Liver (tissue), 9 donors: Measurements from ENCODE around the gene XRCC6. TPM values are rescaled to one million over a fixed set of nuclear protein-coding genes. Genes with fewer than 3 reads are reported as not detected.

ENCODE experiments used
- DNase-seq: peaks from one replicate; pipeline ENCODE4 v3.0.0-alpha.2; 2017; ENCODE audit warnings: low spot score
- H3K27ac ChIP-seq, 2 donors: one replicate each; pipeline ENCODE4 v1.7.0; 2013; ENCODE audit warnings: inconsistent platforms in 2 of 2, low read length in 2 of 2, control low read depth in 1 of 2, low read depth in 1 of 2, mild to moderate bottlenecking in 1 of 2
- H3K27me3 ChIP-seq, 4 donors: one replicate each; pipeline versions ENCODE4 v1.6.1 to v1.7.0; 2013; ENCODE audit warnings: low read length in 3 of 4, inconsistent platforms in 1 of 4, mild to moderate bottlenecking in 1 of 4, moderate library complexity in 1 of 4; ENCODE audit not compliant: control insufficient read depth in 4 of 4, insufficient read depth in 4 of 4
- H3K36me3 ChIP-seq, 4 donors: one replicate each; pipeline versions ENCODE4 v1.6.1 to v1.7.0; 2013; ENCODE audit warnings: low read length in 3 of 4, mild to moderate bottlenecking in 3 of 4, low read depth in 1 of 4, moderate library complexity in 1 of 4; ENCODE audit not compliant: control insufficient read depth in 4 of 4, insufficient read depth in 3 of 4
- H3K4me1 ChIP-seq, 4 donors: one replicate each; pipeline versions ENCODE4 v1.6.1 to v1.7.0; 2013; ENCODE audit warnings: low read length in 3 of 4, mild to moderate bottlenecking in 3 of 4, moderate library complexity in 1 of 4; ENCODE audit not compliant: control insufficient read depth in 4 of 4, insufficient read depth in 4 of 4
- H3K4me3 ChIP-seq, 3 donors: one replicate each; pipeline versions ENCODE4 v1.6.1 to v1.7.0; 2013; ENCODE audit warnings: low read length in 3 of 3, control low read depth in 1 of 3, low read depth in 1 of 3, mild to moderate bottlenecking in 1 of 3
- H3K9ac ChIP-seq, 2 donors: one replicate each; pipeline ENCODE4 v1.7.0; 2013; ENCODE audit warnings: low read length in 2 of 2, mild to moderate bottlenecking in 2 of 2, moderate library complexity in 2 of 2, control low read depth in 1 of 2, low read depth in 1 of 2
- H3K9me3 ChIP-seq, 4 donors: one replicate each; pipeline versions ENCODE4 v1.6.1 to v1.7.0; 2013; ENCODE audit warnings: low read length in 3 of 4; ENCODE audit not compliant: control insufficient read depth in 4 of 4
- ATF3 ChIP-seq: IDR thresholded peaks from 2 replicates; pipeline ENCODE4 v1.6.1; 2016; ENCODE audit warnings: antibody characterized with exemption
- CTCF ChIP-seq: fragments of 150-350 bp; IDR thresholded peaks from 2 replicates; pipeline ENCODE4 v1.5.1; 2017; ENCODE audit warnings: improper control_type of control experiment, low read depth, low read length; ENCODE audit not compliant: missing input control
- EGR1 ChIP-seq, 2 donors: IDR thresholded peaks; 2 replicates each; pipeline ENCODE4 v1.6.1; 2016 to 2018; ENCODE audit warnings: antibody characterized with exemption in 2 of 2, low read depth in 2 of 2
- FOXA1 ChIP-seq: IDR thresholded peaks from 2 replicates; pipeline ENCODE4 v1.6.1; 2016; ENCODE audit warnings: antibody characterized with exemption
- FOXA2 ChIP-seq: IDR thresholded peaks from 2 replicates; pipeline ENCODE4 v1.6.1; 2016; ENCODE audit warnings: antibody characterized with exemption
- GABPA ChIP-seq, 2 donors: IDR thresholded peaks in 1 of 2; conservative IDR thresholded peaks in 1 of 2; 2 replicates each; pipeline ENCODE4 v1.6.1; 2016; ENCODE audit warnings: antibody characterized with exemption in 2 of 2, mild to moderate bottlenecking in 1 of 2, moderate library complexity in 1 of 2
- HNF4A ChIP-seq, 2 donors: conservative IDR thresholded peaks; 2 replicates each; pipeline ENCODE4 v1.6.1; 2016; ENCODE audit warnings: antibody characterized with exemption in 2 of 2, mild to moderate bottlenecking in 2 of 2
- HNF4G ChIP-seq: IDR thresholded peaks from 2 replicates; pipeline ENCODE4 v1.6.1; 2016; ENCODE audit warnings: antibody characterized with exemption
- JUND ChIP-seq, 2 donors: IDR thresholded peaks; 2 replicates each; pipeline ENCODE4 v1.6.1; 2016; ENCODE audit warnings: antibody characterized with exemption in 2 of 2
- MAX ChIP-seq: IDR thresholded peaks from 2 replicates; pipeline ENCODE4 v1.6.1; 2016; ENCODE audit warnings: antibody characterized with exemption
- RAD21 ChIP-seq, 2 donors: IDR thresholded peaks; 2 replicates each; pipeline ENCODE4 v1.6.1; 2016; ENCODE audit warnings: antibody characterized with exemption in 2 of 2, mild to moderate bottlenecking in 2 of 2
- REST ChIP-seq: IDR thresholded peaks from 2 replicates; pipeline ENCODE4 v1.6.1; 2016; ENCODE audit warnings: antibody characterized with exemption, mild to moderate bottlenecking
- RXRA ChIP-seq, 2 donors: IDR thresholded peaks; 2 replicates each; pipeline ENCODE4 v1.6.1; 2017 to 2018; ENCODE audit warnings: antibody characterized with exemption in 2 of 2, mild to moderate bottlenecking in 1 of 2
- TAF1 ChIP-seq: conservative IDR thresholded peaks from 2 replicates; pipeline ENCODE4 v1.6.1; 2016; ENCODE audit warnings: antibody characterized with exemption, mild to moderate bottlenecking
- YY1 ChIP-seq: IDR thresholded peaks from 2 replicates; pipeline ENCODE4 v1.6.1; 2016; ENCODE audit warnings: antibody characterized with exemption, mild to moderate bottlenecking
- ZBTB33 ChIP-seq: IDR thresholded peaks from 2 replicates; pipeline ENCODE4 v1.6.1; 2016; ENCODE audit warnings: antibody characterized with exemption
- WGBS: extraction: QIAGEN DNeasy Blood & Tissue Kit; methylation state at CpG from one replicate; pipeline ENCODE4 v1.1.7; 2013; 5-methylcytosine and 5-hydroxymethylcytosine counted together
- polyA plus RNA-seq, 2 donors: library from polyadenylated mRNA; stranded (reverse) in 1 of 2; unstranded in 1 of 2; fragments of 200-250 nt in 1 of 2; fragments of >200 nt in 1 of 2; fragmentation: Nextera tagmentation in 1 of 2; extraction: Ambion mirVana in 1 of 2; gene quantifications; one replicate each; pipeline versions ENCODE4 v1.2.1 to v1.2.3, GENCODE V29; 2013 to 2015
- total RNA-seq, 2 donors: library from RNA; depleted of rRNA; stranded (reverse); fragments of >200 nt; gene quantifications; one replicate each; pipeline ENCODE4 v1.2.3, GENCODE V29; 2014
- donor health status: healthy.
- donor health status: healthy.
- donor health status: healthy.
- donor health status: healthy.
- donor health status: healthy.

The XRCC6 gene
- total and polyA plus RNA-seq, 4 donors: 81.8 to 148 (median 96.0) TPM

GRCh38 chr22:41585898-41586297, 35.2 kb upstream of the XRCC6 start:
- H3K9me3 ChIP-seq: no peaks in the 10 kb centered on the region
- H3K27ac ChIP-seq: no peak overlapping the region
- no peak overlapping the region for H3K4me3 ChIP-seq
- 98% methylated on average over 7 of the region's 7 CpGs for WGBS
- no peak for DNase-seq
- TF ChIP-seq CTCF (no peak), JUND (IDR thresholded peaks at IDR 0.05) (no peak), YY1 (no peak), RXRA (IDR thresholded peaks at IDR 0.05) (no peak), EGR1 (IDR thresholded peaks at IDR 0.05; ENCODE audit: low read depth in 2 of 2) (no peak), HNF4G (no peak), MAX (no peak), GABPA (IDR thresholded peaks at IDR 0.05 in 1 of 2, conservative IDR thresholded peaks at IDR 0.05 in 1 of 2) (no peak), FOXA2 (no peak), FOXA1 (no peak), ATF3 (no peak), REST (no peak), TAF1 (no peak), HNF4A (conservative IDR thresholded peaks at IDR 0.05) (no peak), RAD21 (IDR thresholded peaks at IDR 0.05) (no peak)
- H3K4me1 ChIP-seq: peaks cover 8 to 24% (median 17%) of the 10 kb centered on the region in 4 donors
- no peak overlapping the region for H3K9ac ChIP-seq
- H3K36me3 ChIP-seq: peaks cover 4 to 23% (median 15%) of the 10 kb centered on the region in 4 donors
- H3K27me3 ChIP-seq: no peaks in the 10 kb centered on the region

- no peak for TF ChIP-seq HNF4A (conservative IDR thresholded peaks at IDR 0.05)
- no peak for TF ChIP-seq YY1
- TF ChIP-seq CTCF: no peak
- no peak for TF ChIP-seq ZBTB33
- no peak for TF ChIP-seq FOXA2
- no peak for TF ChIP-seq RXRA (IDR thresholded peaks at IDR 0.05)
- no peak for TF ChIP-seq ATF3
- no peak for TF ChIP-seq EGR1 (IDR thresholded peaks at IDR 0.05; ENCODE audit: low read depth in 2 of 2)
- no peak for TF ChIP-seq MAX
- no peak for TF ChIP-seq REST
- H3K4me3 ChIP-seq: no peak overlapping the region
- WGBS: 75% methylated on average over 7 of the region's 7 CpGs
- DNase-seq: no peak
- H3K9ac ChIP-seq: peak overlapping the region in 1 of 2 donors; percentile 56
- peak overlapping the region; percentile 54 to 78 for H3K27ac ChIP-seq
- peaks cover 8 to 24% (median 17%) of the 10 kb centered on the region in 4 donors for H3K4me1 ChIP-seq
- no peaks in the 10 kb centered on the region for H3K27me3 ChIP-seq
- H3K9me3 ChIP-seq: no peaks in the 10 kb centered on the region
- peaks cover 2 to 20% (median 15%) of the 10 kb centered on the region in 4 donors for H3K36me3 ChIP-seq
These were observed 33.8 kb upstream of the XRCC6 start for GRCh38 chr22:41587347-41587723.
